Thymus (tissue), 11 donors: ENCODE results near the gene ADIPOR2. TPM values are rescaled to one million over a fixed set of nuclear protein-coding genes. Genes with fewer than 3 reads are reported as not detected.

ENCODE experiments used
- DNase-seq, 9 donors: peaks; one replicate each; pipeline ENCODE4 v3.0.0-alpha.2; 2013; ENCODE audit warnings: low spot score in 9 of 9, low read depth in 6 of 9, missing footprints in 1 of 9
- H3K27ac ChIP-seq, 2 donors: one replicate each; pipeline ENCODE4 v1.5.1; 2013; ENCODE audit warnings: control low read depth in 1 of 2, low read depth in 1 of 2, low read length in 1 of 2, mild to moderate bottlenecking in 1 of 2, moderate library complexity in 1 of 2
- H3K27me3 ChIP-seq, 2 donors: one replicate each; pipeline ENCODE4 v1.5.1; 2013; ENCODE audit warnings: low read length in 1 of 2; ENCODE audit not compliant: control insufficient read depth in 2 of 2, insufficient read depth in 1 of 2
- H3K36me3 ChIP-seq, 2 donors: one replicate each; pipeline ENCODE4 v1.5.1; 2013; ENCODE audit warnings: low read length in 1 of 2, mild to moderate bottlenecking in 1 of 2, moderate library complexity in 1 of 2; ENCODE audit not compliant: control insufficient read depth in 2 of 2, insufficient read depth in 2 of 2
- H3K4me1 ChIP-seq, 2 donors: one replicate each; pipeline ENCODE4 v1.5.1; 2013; ENCODE audit warnings: low read length in 2 of 2; ENCODE audit not compliant: control insufficient read depth in 2 of 2, insufficient read depth in 2 of 2
- H3K4me3 ChIP-seq, 2 donors: one replicate each; pipeline ENCODE4 v1.5.1; 2013; ENCODE audit warnings: low read length in 2 of 2, control low read depth in 1 of 2, mild to moderate bottlenecking in 1 of 2
- H3K9me3 ChIP-seq, 2 donors: one replicate each; pipeline ENCODE4 v1.5.1; 2013; ENCODE audit warnings: low read length in 1 of 2, mild to moderate bottlenecking in 1 of 2; ENCODE audit not compliant: control insufficient read depth in 2 of 2, insufficient read depth in 1 of 2
- WGBS: extraction: QIAGEN DNeasy Blood & Tissue Kit; methylation state at CpG from one replicate; pipeline ENCODE4 v1.1.7; 2013; 5-methylcytosine and 5-hydroxymethylcytosine counted together
- polyA plus RNA-seq: library from polyadenylated mRNA; stranded (reverse); fragments of 200-250 nt; gene quantifications from one replicate; pipeline ENCODE4 v1.2.3, GENCODE V29; 2013
- total RNA-seq: library from RNA; stranded (reverse); fragments of 120-200 nt; gene quantifications from one replicate; pipeline ENCODE4 v1.2.4, GENCODE V29; 2013
- donor health status: healthy.

The ADIPOR2 gene
- total and polyA plus RNA-seq, 2 donors, result 17.6 to 25.6 TPM

DNA sequence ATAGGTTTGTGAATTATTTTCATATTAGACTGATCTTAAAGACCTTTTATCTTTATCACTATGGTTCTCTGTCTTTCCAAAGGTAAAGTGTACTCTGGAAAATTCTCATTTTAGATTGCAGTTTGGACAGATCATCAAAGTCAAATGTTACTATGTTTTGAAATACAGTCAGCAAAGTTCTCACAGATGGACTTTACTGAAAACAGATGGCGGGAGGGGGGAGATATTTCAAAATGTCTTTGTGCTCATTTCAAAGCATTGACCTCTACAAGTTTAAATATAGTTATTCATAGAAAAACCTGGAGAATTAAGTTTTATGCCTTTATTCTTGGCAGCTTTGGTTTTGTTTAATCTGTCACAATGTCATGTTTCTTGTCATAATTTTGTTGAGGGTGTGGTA, 77.7 kb downstream of the ADIPOR2 start:
- H3K4me3 ChIP-seq, result no peak overlapping the region
- no peaks in the 10 kb centered on the region for H3K9me3 ChIP-seq
- WGBS, result 96% methylated on average over 1 of the region's 1 CpG
- peaks cover 8 to 13% of the 10 kb centered on the region in 2 donors for H3K36me3 ChIP-seq
- no peak overlapping the region for H3K27ac ChIP-seq
- H3K27me3 ChIP-seq, result no peaks in the 10 kb centered on the region
- no peaks in the 10 kb centered on the region for H3K4me1 ChIP-seq
- DNase-seq, result no peak

DNA sequence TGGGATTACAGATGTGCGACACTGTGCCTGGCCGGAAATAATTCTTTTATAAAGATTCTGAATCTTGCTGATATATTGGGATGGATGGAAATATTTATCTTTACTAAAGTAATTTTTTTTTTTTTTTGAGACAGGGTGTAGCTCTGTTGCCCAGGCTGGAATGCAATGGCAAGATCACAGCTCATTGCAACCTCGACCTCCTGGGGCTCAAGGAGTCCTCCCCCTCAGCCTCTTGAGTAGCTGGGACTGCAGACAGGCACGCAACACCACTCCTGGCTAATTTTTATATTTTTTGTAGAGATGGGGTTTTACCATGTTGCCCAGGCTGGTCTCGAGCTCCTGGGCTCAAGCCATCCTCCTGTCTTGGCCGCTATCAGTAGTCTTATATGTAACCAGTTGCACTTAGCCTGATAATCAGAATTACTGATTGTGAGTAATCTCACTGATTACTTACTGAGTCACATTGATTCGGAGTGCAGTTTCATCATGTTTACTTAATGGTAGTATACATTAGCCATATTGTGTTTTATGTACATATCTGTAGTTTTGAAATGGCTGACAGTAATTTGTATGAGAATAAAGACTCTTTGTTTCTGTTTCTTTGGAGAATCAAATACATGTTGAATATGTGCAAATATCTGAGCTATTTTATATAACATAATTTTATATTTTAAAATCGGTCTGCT, 79.1 kb downstream of the ADIPOR2 start:
- Histone ChIP-seq H3K4me3 (no peak overlapping the region), H3K36me3 (peaks cover 8 to 19% of the 10 kb centered on the region in 2 donors), H3K9me3 (no peaks in the 10 kb centered on the region), H3K27me3 (no peaks in the 10 kb centered on the region), H3K27ac (no peak overlapping the region), H3K4me1 (no peaks in the 10 kb centered on the region)
- WGBS, result 98% methylated on average over 8 of the region's 8 CpGs
- no peak for DNase-seq

DNA sequence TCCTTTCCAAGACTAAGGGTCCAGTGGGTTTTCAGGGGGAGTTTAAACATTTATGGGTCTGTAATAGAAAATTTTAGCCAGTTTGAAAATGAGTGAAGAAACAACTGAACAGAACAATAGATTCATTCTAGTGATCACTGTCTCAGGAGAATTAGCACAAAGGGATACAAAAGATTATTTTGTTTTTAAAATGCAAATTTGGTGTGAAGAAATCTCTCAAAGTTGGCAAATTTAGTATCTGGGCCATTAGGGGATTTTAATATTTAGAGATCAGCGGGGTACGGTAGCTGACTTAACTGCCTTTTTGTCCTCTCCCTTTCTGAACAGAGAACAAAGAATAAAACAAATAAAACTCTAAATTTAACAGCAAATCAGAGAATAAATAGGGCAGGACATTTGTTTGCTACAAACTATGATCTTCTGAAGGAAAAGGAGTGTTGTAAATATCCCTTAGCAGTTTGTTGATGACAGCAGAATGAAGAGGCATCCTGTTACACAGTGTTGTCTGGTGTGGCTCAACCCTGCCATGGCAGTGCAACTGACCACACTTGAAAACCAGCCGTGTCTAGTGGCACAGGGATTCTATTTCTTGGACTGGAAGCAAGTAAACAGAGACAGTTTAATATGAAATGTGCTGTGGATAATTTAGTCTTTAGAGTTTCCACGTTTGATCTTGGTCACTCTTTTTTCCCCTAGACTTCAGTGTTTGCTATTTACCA, 83.2 kb downstream of the ADIPOR2 start:
- H3K36me3 ChIP-seq, result peaks cover 13 to 25% of the 10 kb centered on the region in 2 donors

DNA sequence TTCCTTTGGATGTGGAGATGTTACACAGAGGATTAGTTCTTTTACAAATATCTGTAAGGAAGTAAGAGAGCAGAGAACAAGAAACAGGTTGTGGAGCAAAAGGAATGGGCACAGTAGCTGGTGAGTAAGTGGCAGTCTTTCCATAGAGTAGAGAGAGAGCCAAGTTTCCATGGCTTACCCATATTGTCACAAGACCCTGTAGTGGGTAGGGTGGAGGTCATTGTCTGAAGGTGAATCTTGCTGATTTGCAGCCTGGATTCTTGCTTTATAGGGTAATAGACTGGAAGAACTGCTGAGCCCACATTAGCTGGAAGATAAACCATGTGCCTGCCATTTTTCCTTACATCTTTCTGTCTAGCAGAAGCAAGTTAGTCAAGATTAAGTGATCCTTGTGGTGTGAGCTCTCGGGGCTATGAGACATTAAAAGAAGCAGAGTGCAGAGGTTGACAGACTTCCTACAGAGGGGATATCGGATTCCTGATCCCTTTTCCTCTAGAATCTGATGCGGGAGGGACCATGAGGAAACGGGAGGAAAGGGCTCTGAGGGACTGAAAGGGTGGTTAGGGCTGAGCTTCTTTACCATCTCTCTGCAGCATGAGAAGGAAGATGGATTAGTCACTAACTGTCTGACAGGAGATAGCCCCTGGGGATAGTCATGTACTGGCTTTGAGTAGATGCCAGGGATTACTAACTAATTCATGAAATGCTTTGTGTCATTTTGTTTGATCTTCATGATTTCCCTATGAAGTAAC, 85.5 kb downstream of the ADIPOR2 start:
- H3K9me3 ChIP-seq, result no peaks in the 10 kb centered on the region
- DNase-seq, result no peak
- H3K36me3 ChIP-seq, result peaks cover 17 to 34% of the 10 kb centered on the region in 2 donors
- H3K27me3 ChIP-seq, result no peaks in the 10 kb centered on the region
- no peak overlapping the region for H3K27ac ChIP-seq
- H3K4me1 ChIP-seq, result no peaks in the 10 kb centered on the region
- WGBS, result 97% methylated on average over 4 of the region's 4 CpGs
- H3K4me3 ChIP-seq, result no peak overlapping the region

More for the DNA sequence above, 83.2 kb downstream of the ADIPOR2 start:
- Histone ChIP-seq H3K4me1 (no peaks in the 10 kb centered on the region), H3K9me3 (no peaks in the 10 kb centered on the region), H3K27me3 (no peaks in the 10 kb centered on the region), H3K4me3 (no peak overlapping the region), H3K27ac (no peak overlapping the region)
- DNase-seq, result no peak
- 96% methylated on average over 4 of the region's 4 CpGs for WGBS

DNA sequence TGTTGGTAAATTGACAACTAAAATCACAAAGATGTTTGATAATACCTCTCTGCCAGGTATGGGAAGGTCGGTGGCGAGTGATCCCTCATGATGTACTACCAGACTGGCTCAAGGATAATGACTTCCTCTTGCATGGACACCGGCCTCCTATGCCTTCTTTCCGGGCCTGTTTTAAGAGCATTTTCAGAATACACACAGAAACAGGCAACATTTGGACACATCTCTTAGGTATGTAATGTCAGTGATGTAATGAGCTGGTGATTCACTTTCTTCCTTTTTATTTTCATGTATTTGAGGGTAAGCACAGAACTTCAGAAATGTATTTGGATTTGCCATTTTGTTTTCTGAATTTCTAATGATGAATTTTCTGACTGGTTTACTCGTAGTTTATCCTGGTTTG, 86.9 kb downstream of the ADIPOR2 start:
- H3K4me1 ChIP-seq, result no peaks in the 10 kb centered on the region

DNA sequence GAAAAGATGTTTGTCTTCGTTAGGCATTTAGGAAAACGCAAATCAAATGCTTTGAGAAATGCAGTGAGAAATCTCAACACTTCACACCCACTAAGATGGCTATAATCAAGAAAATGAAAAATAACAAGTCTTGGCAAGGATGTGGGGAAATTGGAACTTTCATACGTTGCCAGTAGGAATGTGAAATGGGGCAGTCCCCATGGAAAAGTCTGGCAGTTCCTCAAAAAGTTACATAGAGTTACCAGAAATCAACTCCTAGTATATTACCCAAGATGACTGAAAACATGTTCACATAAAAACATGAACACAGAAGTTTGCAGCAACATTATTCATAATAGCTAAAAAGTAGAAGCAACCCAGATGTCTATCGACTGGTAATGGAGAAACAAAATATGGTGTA, 88.0 kb downstream of the ADIPOR2 start:
- H3K27ac ChIP-seq, result no peak overlapping the region
- WGBS, result 97% methylated on average over 4 of the region's 4 CpGs
- H3K36me3 ChIP-seq, result peaks cover 23 to 35% of the 10 kb centered on the region in 2 donors
- H3K27me3 ChIP-seq, result no peaks in the 10 kb centered on the region
- H3K4me1 ChIP-seq, result no peaks in the 10 kb centered on the region
- no peaks in the 10 kb centered on the region for H3K9me3 ChIP-seq
- no peak for DNase-seq
- H3K4me3 ChIP-seq, result no peak overlapping the region

More for the DNA sequence above, 86.9 kb downstream of the ADIPOR2 start:
- Histone ChIP-seq H3K27me3 (no peaks in the 10 kb centered on the region), H3K27ac (no peak overlapping the region), H3K4me3 (no peak overlapping the region), H3K9me3 (no peaks in the 10 kb centered on the region), H3K36me3 (peaks cover 19 to 38% of the 10 kb centered on the region in 2 donors)
- DNase-seq, result no peak
- 98% methylated on average over 5 of the region's 5 CpGs for WGBS

DNA sequence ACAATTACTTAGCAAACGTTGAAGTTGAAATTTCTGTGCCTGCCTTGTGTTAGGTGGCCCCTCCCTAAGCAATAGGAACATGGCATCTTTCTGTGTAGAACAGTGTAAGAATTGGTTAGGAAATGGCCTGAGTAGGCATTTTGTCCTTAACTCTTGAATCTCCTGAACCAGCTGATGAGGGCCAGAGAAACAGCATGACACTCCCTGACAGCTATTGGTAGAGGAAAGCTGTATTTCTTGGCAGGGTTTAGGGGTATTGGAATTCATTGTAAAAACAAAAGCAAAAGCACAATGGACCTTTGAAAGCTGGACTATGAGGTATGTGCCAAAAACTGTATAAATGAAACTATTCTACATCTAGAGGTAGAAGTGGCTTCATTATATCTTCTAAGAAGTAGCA, 88.9 kb downstream of the ADIPOR2 start:
- H3K27ac ChIP-seq, result no peak overlapping the region
- no peaks in the 10 kb centered on the region for H3K9me3 ChIP-seq
- WGBS, result 93% methylated on average over 1 of the region's 1 CpG
- no peaks in the 10 kb centered on the region for H3K27me3 ChIP-seq
- peaks cover 26 to 37% of the 10 kb centered on the region in 2 donors for H3K36me3 ChIP-seq
- H3K4me3 ChIP-seq, result no peak overlapping the region
- H3K4me1 ChIP-seq, result no peaks in the 10 kb centered on the region
- no peak for DNase-seq

DNA sequence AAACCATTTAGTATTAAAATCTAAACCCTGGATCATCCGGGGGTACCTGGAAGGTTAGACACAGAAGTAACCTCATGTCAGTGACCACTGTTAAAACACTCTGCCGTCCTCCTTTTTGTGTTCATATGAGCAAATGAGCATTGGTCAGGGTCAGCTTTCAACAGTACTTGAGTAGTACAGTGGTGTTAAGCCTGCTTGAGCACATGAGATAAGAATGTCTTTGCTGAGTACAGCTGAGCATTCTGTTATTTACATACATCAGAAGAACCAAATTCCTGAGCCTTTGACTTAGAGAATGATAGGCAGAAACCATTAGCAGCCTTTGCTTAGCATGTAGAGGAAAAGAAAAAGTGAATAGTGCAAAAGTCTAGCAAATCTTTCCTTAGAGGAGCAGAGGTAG, 90.9 kb downstream of the ADIPOR2 start:
- H3K4me3 ChIP-seq, result no peak overlapping the region
- peaks cover 24 to 50% of the 10 kb centered on the region in 2 donors for H3K36me3 ChIP-seq
- H3K27me3 ChIP-seq, result no peaks in the 10 kb centered on the region
- H3K4me1 ChIP-seq, result no peaks in the 10 kb centered on the region
- no peak overlapping the region for H3K27ac ChIP-seq
- WGBS, result 84% methylated on average over 2 of the region's 2 CpGs
- H3K9me3 ChIP-seq, result no peaks in the 10 kb centered on the region
- DNase-seq, result no peak

DNA sequence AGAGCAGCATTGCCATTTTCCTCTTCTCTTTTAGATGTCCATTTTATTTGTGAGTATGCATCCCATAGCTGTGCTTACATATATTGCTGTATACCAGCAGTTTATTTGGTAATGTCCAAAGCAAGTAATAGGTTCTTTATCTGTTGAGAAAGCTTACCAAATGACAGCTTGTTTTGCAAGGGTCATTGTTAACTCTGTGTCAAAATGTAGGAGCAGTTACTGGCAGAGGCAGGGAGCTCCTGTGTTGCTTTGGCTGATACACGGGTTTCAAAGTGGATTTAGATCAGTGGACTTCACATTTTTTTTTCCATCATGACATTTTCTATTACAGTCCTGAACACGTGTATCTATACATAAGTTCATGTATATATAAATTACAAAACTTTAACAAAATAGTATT, 91.3 kb downstream of the ADIPOR2 start:
- Histone ChIP-seq H3K36me3 (peaks cover 29 to 53% of the 10 kb centered on the region in 2 donors), H3K9me3 (no peaks in the 10 kb centered on the region), H3K27ac (no peak overlapping the region), H3K4me1 (no peaks in the 10 kb centered on the region), H3K4me3 (no peak overlapping the region), H3K27me3 (no peaks in the 10 kb centered on the region)
- 97% methylated on average over 2 of the region's 2 CpGs for WGBS
- DNase-seq, result no peak
